ENCODE data around the gene IL21R. TPM values are rescaled to one million over a fixed set of nuclear protein-coding genes. Genes with fewer than 3 reads are reported as not detected.

Gene IL21R
- total RNA-seq, 2 experiments from 2014 or later: 44.4 to 45.6 TPM

- Mint-ChIP-seq H3K4me3 (no peak overlapping the region), H3K9me3 (no peaks in the 10 kb centered on the region), H3K4me1 (peaks cover 51% of the 10 kb centered on the region), H3K36me3 (ENCODE audit: low read depth) (peaks cover 24% of the 10 kb centered on the region), H3K27me3 (no peaks in the 10 kb centered on the region), H3K27ac (no peak overlapping the region)
- CTCF ChIA-PET: interaction anchor here (0.7 to 1.4 kb wide), 3 partner anchors 8 to 303 kb away, joined by 3 to 4 read pairs (median 3); no protein-coding TSS in a partner anchor
- POLR2A ChIA-PET: no interaction called here
- no peak for DNase-seq
Measured at GRCh38 chr16:27458987-27459688, 57.2 kb downstream of the IL21R start.

DNA sequence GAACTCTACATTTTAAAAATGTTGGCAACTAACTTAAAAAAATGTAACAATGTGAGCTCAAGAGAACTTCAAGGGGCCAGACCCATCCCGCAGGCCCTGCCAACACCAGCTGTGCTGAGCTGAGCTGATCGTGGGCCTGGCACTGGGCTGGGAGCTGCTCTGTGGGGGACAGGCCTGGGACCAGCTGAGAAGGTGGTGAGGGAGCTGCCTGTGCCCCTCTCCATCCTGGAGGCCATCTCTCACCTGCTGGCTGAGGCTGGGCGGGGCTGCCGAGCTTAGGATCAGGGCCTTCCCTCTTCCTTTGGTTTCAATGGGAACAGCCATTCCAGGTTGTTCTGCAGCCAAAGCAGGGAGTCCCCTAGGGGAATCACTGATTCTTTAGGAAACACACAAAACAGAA is 58.2 kb downstream of the IL21R start:
- Mint-ChIP-seq H3K27me3 (no peaks in the 10 kb centered on the region), H3K9me3 (no peaks in the 10 kb centered on the region), H3K4me1 (peaks cover 53% of the 10 kb centered on the region), H3K27ac (no peak overlapping the region), H3K36me3 (ENCODE audit: low read depth) (peaks cover 28% of the 10 kb centered on the region), H3K4me3 (no peak overlapping the region)
- ChIA-PET POLR2A (interaction anchor here (0.7 kb wide), 1 partner anchor 144 kb away, joined by 4 read pairs; no protein-coding TSS in a partner anchor), CTCF (interaction anchor here (0.7 to 1.4 kb wide), 4 partner anchors 9 to 304 kb away, joined by 3 to 4 read pairs (median 3); no protein-coding TSS in a partner anchor)
- no peak for DNase-seq

- POLR2A ChIA-PET: interaction anchor here (0.7 kb wide), 1 partner anchor 145 kb away, joined by 4 read pairs; no protein-coding TSS in a partner anchor
- H3K4me3 Mint-ChIP-seq: no peak overlapping the region
- H3K36me3 Mint-ChIP-seq (ENCODE audit: low read depth): peaks cover 30% of the 10 kb centered on the region
Measured at GRCh38 chr16:27460663-27461482, 58.9 kb downstream of the IL21R start.

DNA sequence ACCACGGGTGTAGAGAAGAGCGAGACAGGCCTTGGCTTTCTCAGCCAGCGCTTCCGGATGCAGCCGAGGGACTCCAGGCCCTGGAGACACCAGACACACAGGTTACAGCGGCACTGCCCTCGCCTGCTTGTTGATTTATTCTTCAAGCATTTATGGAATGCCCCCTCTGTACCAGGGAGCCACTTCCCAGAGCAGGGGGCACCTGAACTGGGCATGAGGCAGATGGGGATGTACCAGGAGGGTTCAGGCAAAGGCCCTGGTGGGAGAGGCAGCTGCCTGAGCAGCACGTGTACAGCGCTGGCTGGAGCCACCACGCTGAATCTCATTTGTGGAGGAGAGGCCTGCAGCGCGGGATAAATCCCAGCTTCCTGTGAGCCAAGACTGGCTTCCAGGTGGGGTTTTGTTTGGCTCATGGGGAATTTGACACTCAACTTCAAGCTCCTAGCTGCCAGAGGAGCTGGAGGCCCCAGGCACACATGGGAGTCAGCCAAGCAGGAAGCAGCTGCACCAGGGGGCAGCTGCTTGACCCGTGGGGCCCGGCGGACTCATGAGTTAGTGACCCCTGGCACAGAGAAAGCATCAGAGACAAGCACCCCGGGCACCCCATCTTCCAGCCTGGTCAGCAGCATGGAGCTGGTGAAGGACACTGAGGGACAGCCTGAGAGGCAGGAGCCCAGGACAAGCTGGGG is 59.7 kb downstream of the IL21R start:
- Mint-ChIP-seq H3K9me3 (no peaks in the 10 kb centered on the region), H3K27ac (peak overlapping the region; percentile 64)

More at GRCh38 chr16:27460663-27461482, 58.9 kb downstream of the IL21R start:
- CTCF ChIA-PET: interaction anchor here (1.0 to 1.2 kb wide), 2 partner anchors 9 to 226 kb away, joined by 3 read pairs; no protein-coding TSS in a partner anchor
- peaks cover 49% of the 10 kb centered on the region for H3K4me1 Mint-ChIP-seq
- H3K27ac Mint-ChIP-seq: no peak overlapping the region
- H3K27me3 Mint-ChIP-seq: no peaks in the 10 kb centered on the region
- H3K9me3 Mint-ChIP-seq: no peaks in the 10 kb centered on the region
- no peak for DNase-seq

DNA sequence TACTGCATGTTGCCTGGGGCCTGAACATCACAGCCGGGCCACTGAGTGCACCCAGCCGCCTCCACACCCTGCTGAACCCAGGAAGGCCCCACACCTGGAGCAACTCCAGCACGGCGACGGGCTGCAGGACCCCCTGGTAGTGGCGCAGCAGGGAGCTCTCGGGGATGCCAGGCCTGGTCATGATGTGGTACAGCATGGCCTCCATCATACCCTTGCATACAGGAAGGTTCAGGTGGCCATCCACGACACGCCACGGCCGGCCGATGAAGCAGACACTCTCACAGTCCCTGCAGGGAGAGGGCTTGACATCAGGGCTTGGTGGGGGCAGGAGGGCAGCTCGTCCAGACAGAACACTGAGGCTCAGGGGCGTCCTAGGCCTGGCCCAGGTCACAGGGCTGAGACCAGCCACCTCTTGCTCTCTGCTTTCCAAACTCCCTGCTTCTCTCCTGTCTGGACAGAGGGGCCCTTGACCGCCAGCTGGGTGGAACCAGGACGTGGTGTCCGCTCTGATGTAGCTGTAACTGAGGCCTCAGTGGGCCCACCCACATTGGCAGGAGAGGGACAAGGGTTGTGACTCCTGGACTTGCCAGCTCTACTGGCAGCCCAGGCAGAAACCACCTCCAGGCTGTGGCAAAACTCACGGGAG is 60.3 kb downstream of the IL21R start:
- peaks cover 41% of the 10 kb centered on the region for H3K36me3 Mint-ChIP-seq (ENCODE audit: low read depth)
- H3K27me3 Mint-ChIP-seq: no peaks in the 10 kb centered on the region
- CTCF ChIA-PET: interaction anchor here (0.9 to 1.8 kb wide), 3 partner anchors 8 to 307 kb away, joined by 3 to 6 read pairs (median 3); no protein-coding TSS in a partner anchor
- H3K4me3 Mint-ChIP-seq: no peak overlapping the region
- no peak for DNase-seq
- peak overlapping the region; percentile 86 for H3K27ac Mint-ChIP-seq
- H3K4me1 Mint-ChIP-seq: peaks cover 40% of the 10 kb centered on the region
- POLR2A ChIA-PET: no interaction called here
- no peaks in the 10 kb centered on the region for H3K9me3 Mint-ChIP-seq

More for the DNA sequence above, 59.7 kb downstream of the IL21R start:
- no peak for DNase-seq
- ChIA-PET POLR2A (no interaction called here), CTCF (interaction anchor here (1.2 kb wide), 1 partner anchor 226 kb away, joined by 3 read pairs; no protein-coding TSS in a partner anchor)
- Mint-ChIP-seq H3K27me3 (no peaks in the 10 kb centered on the region), H3K4me3 (no peak overlapping the region), H3K36me3 (ENCODE audit: low read depth) (peaks cover 37% of the 10 kb centered on the region), H3K4me1 (peaks cover 47% of the 10 kb centered on the region)

GRCh38 chr16:27462846-27463682 is 61.1 kb downstream of the IL21R start:
- Mint-ChIP-seq H3K9me3 (no peaks in the 10 kb centered on the region), H3K4me1 (peaks cover 37% of the 10 kb centered on the region), H3K27me3 (no peaks in the 10 kb centered on the region), H3K36me3 (ENCODE audit: low read depth) (peaks cover 48% of the 10 kb centered on the region), H3K4me3 (peak overlapping the region; percentile 5), H3K27ac (peak overlapping the region; percentile 86)
- CTCF ChIA-PET: interaction anchor here (0.9 to 1.8 kb wide), 2 partner anchors 8 to 307 kb away, joined by 3 to 6 read pairs; no protein-coding TSS in a partner anchor
- no peak for DNase-seq
- POLR2A ChIA-PET: no interaction called here

DNA sequence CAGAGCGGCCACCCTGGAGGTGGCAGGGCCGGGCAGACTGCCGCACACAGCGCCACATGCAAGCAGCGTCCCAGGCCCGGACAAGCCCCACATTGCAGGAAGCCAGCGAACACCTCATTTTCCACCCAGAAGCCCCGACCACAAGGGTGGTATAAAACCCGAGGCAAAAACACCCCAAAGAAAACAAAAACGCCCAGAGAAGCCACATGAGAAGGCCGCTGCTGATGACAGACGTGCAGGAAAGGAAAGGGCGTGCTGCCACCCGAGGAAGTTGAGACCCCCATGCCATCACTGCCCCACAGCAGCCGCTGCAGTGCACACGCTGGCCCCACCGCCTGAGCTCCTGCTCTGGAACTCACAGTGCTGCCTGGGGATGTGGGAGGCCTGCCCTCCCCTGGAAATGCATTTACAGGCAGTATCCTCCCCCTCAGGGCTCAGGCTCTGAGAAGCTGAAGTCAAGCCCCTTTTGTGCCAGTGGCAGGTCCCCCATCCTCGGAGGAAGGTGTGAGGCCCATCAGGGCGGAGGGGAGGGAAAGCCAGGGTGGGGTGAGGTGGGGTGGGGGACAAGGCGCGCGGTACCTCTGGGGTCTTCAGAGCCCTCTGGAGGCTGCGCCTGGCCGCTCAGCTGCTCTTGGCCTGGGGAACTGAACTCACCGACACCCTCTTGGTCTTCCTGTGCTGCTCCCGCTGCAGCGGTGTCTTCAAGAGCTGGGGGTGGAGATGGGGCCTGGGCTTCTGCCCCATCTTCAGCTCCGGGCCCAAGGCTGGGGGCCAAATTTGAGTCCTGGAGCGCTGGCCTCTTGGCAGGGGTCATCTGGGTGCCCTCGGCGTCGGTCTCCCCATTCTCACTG is 62.0 kb downstream of the IL21R start:
- Mint-ChIP-seq H3K27ac (peak overlapping the region; percentile 86), H3K9me3 (no peaks in the 10 kb centered on the region), H3K4me1 (peaks cover 33% of the 10 kb centered on the region), H3K36me3 (ENCODE audit: low read depth) (peaks cover 48% of the 10 kb centered on the region), H3K27me3 (no peaks in the 10 kb centered on the region), H3K4me3 (peak overlapping the region; percentile 5)
- peak; percentile 68 for DNase-seq
- ChIA-PET POLR2A (no interaction called here), CTCF (interaction anchor here (1.8 kb wide), 1 partner anchor 9 kb away, joined by 6 read pairs; no protein-coding TSS in a partner anchor)

GRCh38 chr16:27464626-27465482 is 62.9 kb downstream of the IL21R start:
- H3K27me3 Mint-ChIP-seq: no peaks in the 10 kb centered on the region
- CTCF ChIA-PET: interaction anchor here (0.8 to 0.9 kb wide), 2 partner anchors 8 to 21 kb away, joined by 3 read pairs; no protein-coding TSS in a partner anchor
- H3K4me1 Mint-ChIP-seq: peaks cover 28% of the 10 kb centered on the region
- H3K27ac Mint-ChIP-seq: peak overlapping the region; percentile 81
- DNase-seq: no peak
- no peak overlapping the region for H3K4me3 Mint-ChIP-seq
- H3K36me3 Mint-ChIP-seq (ENCODE audit: low read depth): peaks cover 49% of the 10 kb centered on the region
- POLR2A ChIA-PET: no interaction called here
- H3K9me3 Mint-ChIP-seq: no peaks in the 10 kb centered on the region

- Mint-ChIP-seq H3K27me3 (no peaks in the 10 kb centered on the region), H3K4me3 (no peak overlapping the region), H3K4me1 (peaks cover 26% of the 10 kb centered on the region), H3K9me3 (no peaks in the 10 kb centered on the region), H3K27ac (peak overlapping the region; percentile 81), H3K36me3 (ENCODE audit: low read depth) (peaks cover 55% of the 10 kb centered on the region)
- CTCF ChIA-PET: interaction anchor here (0.8 to 0.9 kb wide), 2 partner anchors 9 to 20 kb away, joined by 3 read pairs; no protein-coding TSS in a partner anchor
- no peak for DNase-seq
- POLR2A ChIA-PET: no interaction called here
Measured at GRCh38 chr16:27465483-27465879, 63.5 kb downstream of the IL21R start.

DNA sequence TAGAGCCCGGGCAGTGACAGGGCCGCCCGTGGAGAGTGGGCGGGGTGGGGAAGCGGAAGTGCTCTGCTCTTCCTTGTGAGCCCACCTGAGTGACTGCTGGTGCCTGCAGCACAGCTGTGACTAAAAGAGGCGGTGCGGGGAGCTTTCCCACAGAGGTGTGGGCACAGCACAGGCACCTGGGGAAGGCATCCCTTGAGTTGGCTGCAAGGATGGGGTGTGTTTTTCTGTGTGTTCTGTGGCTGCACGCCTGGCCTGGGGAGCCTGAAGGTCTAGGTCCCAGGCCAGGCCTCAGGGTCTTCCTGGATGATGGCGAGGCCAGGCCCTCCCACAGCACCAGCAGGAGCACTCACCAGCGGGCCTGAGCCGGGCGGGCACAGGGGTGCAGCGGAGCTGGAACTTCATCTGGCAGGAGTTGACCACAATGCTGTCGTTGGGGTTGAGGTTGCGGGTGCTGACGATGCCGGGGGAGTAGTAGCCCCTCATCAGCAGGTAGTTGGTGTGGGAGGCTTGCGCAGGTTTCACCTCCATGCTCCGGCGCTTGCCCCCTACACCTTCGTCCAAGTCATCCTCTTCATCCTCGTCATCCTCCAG is 67.1 kb downstream of the IL21R start:
- Mint-ChIP-seq H3K4me1 (peaks cover 12% of the 10 kb centered on the region), H3K27ac (no peak overlapping the region), H3K27me3 (no peaks in the 10 kb centered on the region), H3K4me3 (no peak overlapping the region), H3K9me3 (no peaks in the 10 kb centered on the region), H3K36me3 (ENCODE audit: low read depth) (peaks cover 62% of the 10 kb centered on the region)
- no peak for DNase-seq
- ChIA-PET POLR2A (no interaction called here), CTCF (interaction anchor here (1.1 kb wide), 1 partner anchor 9 kb away, joined by 3 read pairs; no protein-coding TSS in a partner anchor)

Measured in activated CD4-positive, alpha-beta T cell treated with anti-CD3 and anti-CD28 coated beads, Interleukin-2, amount 10 ng/mL, durations not matched to agents 7 days and 5 days (primary cell).